HEK293T (cell line): Measurements from ENCODE around the gene VEPH1.

Source experiments
- BHLHE40 ChIP-seq: fragments of 450-650 bp; IDR thresholded peaks from 2 replicates; pipeline ENCODE4 v1.6.1; 2016; ENCODE audit warnings: mild to moderate bottlenecking, moderate library complexity, borderline replicate concordance
- ELF4 ChIP-seq: fragments of 450-650 bp; IDR thresholded peaks from 2 replicates; pipeline ENCODE4 v1.6.1; 2017; ENCODE audit warnings: antibody characterized with exemption
- FOXM1 ChIP-seq: fragments of 450-650 bp; IDR thresholded peaks from 2 replicates; pipeline ENCODE4 v1.6.1; 2017; ENCODE audit warnings: mild to moderate bottlenecking, borderline replicate concordance
- NFRKB ChIP-seq: fragments of 450-650 bp; IDR thresholded peaks from 2 replicates; pipeline ENCODE4 v1.6.1; 2016; ENCODE audit warnings: mild to moderate bottlenecking, moderate library complexity
- SP1 ChIP-seq: fragments of 450-650 bp; IDR thresholded peaks from 2 replicates; pipeline ENCODE4 v1.6.1; 2017
- SUZ12 ChIP-seq: fragments of 450-650 bp; IDR thresholded peaks from 2 replicates; pipeline ENCODE4 v1.6.1; 2016; ENCODE audit warnings: mild to moderate bottlenecking
- ZNF384 ChIP-seq: fragments of 450-650 bp; IDR thresholded peaks from 2 replicates; pipeline ENCODE4 v1.6.1; 2016

- no peak for TF ChIP-seq SUZ12
- no peak for TF ChIP-seq SP1
- TF ChIP-seq ZNF384 = no peak
- TF ChIP-seq NFRKB = no peak
- TF ChIP-seq BHLHE40 = no peak
- TF ChIP-seq FOXM1 = no peak
- TF ChIP-seq ELF4 = no peak
These were observed 39.4 kb downstream of the VEPH1 start for GRCh38 chr3:157463816-157464215.
